Urothelium cell line (cell line): ENCODE measurements around the gene ARMC3.
A peak's percentile ranks its signal among the peaks of the same experiment; 100 is the strongest.
"Not testable (repeated sequence)": the region's sequence is repeated elsewhere in the genome, so short reads cannot be mapped to it uniquely, and the experiment has no call there.

Source experiments
- DNase-seq: peaks from one replicate; pipeline ENCODE4 v3.0.0; 2011; ENCODE audit warnings: low spot score, mixed read lengths
- FAIRE-seq: peaks from 2 replicates; lab custom pipeline; 2011; peaks lifted over from hg19 to GRCh38; lab: Jason Lieb, UNC

ARMC3 gene

DNA sequence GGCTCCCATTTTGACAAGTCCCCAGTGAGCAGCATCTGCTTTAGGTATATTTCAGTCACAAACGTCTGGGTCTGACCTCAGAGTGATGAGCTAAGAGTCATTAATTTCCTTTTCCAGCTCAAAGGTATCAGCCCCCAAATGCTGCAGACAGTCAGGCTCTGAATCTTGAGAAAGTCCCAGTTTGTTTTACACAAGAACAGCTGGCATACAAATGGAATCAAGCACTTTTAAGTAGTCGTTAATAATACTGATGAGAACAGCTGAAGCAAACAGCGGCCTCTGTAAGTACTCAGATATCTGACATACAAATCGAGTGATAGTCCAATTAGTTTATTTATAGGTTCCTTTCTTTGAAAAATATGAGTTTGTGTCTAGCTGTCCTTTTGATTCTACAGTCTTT is 118.2 kb downstream of the ARMC3 start:
- DNase-seq (no peak), FAIRE-seq (no peak)

DNA sequence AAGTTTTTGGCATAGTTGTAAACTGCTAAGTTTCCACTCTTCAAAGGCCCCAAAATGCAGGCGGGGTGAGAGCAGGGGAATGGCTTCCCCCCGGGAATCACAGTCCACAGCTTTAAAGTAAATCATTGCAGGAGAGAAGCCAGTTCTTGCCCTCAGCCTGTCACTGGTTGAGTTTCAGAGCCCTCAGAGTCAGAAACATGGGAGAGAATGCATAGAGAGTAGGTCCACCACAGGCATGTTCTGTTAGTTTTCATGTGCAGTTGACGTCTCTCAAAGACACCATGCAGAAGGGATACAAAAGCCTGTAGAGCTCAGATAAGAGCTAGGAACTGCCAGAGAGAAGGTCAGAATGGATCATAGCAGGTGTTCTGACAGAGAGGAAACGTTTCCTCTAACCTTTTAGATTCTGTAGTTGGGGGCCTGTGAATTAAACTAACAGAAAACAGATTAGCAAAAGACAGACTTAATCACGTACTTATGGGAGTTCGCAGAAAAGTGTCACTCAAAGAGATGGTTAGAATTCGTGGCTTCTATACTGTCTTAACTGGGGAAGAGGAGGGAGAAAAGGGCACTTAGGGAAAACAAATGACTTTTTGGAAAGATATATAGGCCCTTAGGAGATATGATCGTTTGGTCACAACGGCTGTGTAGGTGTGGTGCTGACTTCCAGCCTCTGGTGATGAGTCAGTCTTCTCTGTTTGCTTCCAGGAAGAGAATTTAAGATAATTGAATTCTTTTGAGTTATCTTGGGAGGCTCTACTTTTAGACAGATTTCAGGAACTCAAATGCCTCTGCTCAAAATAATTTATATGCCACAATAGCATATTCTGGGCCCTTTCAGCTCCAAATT is 119.6 kb downstream of the ARMC3 start:
- no peak for DNase-seq
- FAIRE-seq, result no peak

DNA sequence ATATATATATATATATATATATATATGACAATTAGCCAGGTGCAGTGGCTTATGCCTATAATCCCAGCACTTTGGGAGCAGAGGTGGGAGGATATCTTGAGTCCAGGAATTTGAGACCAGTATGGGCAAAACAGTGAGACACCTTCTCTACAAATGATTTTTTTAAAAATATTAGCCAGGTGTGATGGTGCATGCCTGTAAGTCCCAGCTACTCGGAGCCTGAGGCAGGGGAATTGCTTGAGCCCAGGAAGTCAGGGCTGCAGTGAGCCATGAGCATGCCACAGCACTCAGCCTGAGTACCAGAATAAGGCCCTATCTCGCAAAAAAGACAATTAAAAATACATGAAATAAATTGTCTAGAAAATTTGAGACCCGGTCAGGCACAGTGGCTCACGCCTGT is 120.3 kb downstream of the ARMC3 start:
- FAIRE-seq (no peak), DNase-seq (no peak)

DNA sequence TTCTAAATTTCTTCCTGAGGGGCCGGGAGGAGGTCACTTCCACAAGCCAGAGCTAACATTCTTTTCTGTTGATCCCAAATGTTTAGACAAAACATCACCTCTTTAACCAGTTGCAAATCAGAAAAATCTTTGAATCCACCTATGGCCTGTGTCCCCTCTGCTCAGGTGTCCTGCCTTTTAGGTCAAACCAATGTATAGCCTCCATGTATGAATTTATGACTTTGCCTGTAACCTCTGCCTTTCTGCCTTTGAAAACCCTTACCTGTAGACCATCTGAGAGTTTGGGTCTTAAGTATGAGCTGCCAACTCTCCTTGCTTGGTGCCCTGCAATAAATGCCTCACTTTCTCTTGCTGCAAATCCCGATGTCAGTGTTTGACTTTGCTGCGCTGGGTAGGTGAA is 123.4 kb downstream of the ARMC3 start:
- FAIRE-seq (no peak), DNase-seq (no peak)

DNA sequence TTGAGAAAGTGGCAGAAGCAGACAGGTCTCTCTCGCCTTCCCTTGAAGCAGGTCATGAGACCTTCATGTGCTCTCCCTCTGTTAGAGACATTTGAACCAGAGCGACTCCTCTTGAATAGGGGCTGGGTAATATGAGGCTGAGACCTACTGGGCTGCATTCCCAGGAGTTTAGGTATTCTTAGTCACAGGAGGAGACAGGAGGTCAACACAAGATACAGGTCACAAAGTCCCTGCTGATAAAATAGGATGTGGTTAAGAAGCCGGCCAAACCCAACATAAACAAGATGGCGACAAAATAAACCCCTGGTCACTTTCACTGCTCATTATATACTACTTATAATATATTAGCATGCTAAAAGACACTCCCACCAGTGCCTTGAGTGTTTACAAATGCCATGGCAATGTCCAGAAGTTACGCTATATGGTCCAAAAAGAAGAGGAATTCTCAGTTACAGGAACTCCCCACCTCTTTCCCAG is 124.0 kb downstream of the ARMC3 start:
- FAIRE-seq, result no peak
- DNase-seq, result no peak

DNA sequence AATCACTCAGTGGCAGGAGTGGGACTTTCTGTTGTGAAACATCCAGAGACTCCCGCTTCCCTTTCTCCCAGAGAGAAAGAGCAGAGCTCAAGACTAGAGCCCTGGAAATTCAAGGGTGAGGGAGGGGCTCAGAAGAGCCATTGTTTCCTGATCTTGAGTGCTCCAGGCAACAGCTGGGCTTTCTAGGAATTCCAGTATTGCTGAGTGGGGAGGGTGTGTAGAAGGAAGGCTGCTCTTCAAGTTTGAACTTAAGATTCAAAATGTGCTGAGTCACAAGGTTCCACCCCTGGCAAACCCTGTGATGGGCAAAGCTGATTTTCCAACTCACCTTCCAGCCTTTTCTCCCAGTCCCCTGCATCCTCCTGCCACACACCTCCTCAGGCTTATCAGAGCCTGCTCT is 125.2 kb downstream of the ARMC3 start:
- FAIRE-seq (no peak), DNase-seq (no peak)

DNA sequence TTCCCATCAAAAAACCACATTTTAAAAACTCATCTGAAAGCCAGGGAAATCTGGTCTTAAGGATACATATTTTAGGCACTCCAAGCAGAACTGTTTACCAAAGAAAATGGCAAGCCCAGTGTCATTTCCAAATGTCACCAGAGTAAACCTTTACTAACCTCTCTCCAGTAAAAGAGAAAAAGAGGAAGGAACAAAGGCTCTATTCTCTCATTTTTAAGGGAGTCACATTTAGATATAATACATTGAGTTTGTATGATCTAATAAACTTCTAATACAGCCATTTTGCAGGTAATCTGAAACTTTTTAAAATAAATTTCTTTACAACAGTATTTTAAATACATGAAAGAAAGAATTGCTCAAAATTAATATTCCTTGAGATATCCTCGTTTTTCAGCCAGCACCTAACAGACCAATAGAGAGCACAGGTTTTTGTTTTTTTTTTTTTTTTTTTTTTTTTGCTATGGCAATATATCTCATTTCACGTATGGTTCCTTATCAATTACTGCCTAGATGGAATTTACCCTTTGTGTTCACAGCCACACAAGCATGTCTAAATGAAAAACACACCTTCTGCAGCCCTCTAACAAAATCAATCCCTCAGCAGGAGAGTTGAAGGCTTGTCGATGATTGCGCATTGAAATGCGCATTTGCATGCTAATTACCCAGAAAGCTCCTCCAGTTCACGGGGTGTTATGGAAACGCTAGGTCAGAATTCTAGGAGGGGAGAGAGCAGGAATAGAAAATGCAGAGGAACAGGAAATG is 127.8 kb downstream of the ARMC3 start:
- no peak for DNase-seq
- FAIRE-seq, result no peak

DNA sequence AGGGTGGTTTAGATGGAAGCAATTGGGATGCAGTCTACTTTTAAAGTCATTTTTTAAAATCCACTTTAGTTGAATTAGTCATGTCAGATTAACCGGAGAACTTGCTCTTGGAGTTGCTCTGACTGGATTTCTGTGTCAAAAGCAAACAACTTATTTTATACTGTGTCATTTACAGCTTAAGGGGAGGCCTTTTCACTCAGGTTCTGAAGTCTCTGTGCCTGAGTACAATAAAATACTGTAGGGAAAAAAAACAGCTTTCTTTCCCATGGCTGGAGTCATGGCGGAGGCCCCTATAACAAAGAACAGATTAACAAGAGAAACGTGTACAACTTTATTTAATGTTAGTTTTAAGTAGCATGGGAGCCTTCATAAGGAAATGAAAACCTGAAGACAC is 128.3 kb downstream of the ARMC3 start:
- FAIRE-seq, result no peak
- DNase-seq, result no peak

DNA sequence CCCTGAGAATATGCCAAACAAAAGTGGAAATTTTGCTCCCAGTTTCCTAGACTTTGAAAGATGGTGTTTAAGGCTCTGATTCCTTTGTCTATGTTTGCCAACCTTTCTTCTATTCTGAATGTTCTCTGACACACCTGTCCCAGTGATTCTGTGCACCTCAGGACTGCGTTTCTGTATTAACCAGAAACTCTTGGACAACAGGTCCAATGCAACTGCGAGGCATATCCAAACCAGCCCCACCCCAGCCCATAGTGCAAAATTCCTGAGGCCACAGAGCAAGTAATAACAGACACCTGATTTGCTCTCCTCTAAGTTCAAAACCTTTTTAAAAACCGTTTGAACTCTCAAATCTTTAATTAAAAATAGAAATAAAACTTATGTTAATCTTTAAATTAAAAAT is 130.5 kb downstream of the ARMC3 start:
- FAIRE-seq, result no peak

DNA sequence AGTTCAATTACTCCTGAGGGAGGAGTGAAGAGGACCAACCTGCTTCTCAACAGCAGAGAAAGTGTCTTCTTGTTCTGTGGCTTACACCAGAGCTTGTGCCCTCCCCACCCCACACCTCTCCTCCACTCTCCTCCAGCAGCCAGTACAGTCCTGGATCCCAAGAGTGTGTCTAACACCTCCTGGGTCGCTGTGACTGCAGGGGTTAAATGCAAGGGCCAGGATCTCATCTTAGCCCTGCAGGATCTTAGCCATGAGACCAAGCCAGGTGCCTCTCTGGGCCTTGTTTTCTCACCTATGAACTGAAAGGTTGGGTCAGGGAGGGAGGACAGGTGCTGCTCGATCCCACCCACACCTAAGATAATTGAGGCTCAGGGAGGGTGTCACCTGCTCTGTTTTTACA is 133.1 kb downstream of the ARMC3 start:
- no peak for FAIRE-seq
- no peak for DNase-seq

More for the DNA sequence above, 130.5 kb downstream of the ARMC3 start:
- no peak for DNase-seq

DNA sequence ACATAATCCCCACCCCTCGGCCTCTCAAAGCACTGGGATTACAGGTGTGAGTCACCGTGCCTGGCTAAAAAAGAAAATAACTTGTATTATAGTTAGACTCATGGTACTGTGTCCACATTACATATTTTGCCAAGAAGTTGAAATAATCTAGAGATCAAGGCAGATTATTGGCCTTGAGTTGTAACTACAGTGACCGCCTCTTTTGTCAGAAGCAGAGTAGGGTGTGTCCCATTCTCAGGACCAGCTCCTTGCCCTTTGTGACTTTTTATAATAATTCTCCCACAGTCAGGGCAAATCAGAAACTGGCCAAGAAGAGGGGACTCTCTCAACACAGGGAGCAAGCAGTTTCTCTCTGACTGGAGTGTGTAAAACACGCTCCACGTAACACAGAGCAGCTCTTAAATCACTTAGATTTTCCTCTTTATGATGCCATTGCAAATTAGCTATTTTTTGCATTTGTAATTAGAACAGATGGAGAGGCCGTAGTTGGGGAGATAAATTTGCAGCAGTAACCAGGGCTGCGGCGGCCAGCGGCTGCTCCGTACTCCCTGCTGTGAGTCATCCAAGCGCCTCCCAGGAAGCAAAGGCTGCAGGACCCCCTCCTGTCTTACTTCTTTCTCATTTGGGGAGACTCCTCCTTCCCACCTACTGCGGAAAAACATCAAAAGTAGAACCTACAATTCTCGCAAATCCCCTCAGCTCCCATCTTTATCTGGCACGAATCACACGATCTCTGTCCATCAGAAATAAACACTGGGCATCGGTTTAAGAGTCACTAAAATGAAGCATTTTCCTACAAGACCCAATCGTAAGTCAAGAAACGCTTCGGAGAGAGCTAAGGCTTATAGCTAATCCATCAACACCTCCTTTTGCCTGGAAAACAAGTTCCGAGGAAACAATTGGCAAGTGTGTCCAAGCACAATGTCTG is 135.5 kb downstream of the ARMC3 start:
- no peak for DNase-seq
- no peak for FAIRE-seq

DNA sequence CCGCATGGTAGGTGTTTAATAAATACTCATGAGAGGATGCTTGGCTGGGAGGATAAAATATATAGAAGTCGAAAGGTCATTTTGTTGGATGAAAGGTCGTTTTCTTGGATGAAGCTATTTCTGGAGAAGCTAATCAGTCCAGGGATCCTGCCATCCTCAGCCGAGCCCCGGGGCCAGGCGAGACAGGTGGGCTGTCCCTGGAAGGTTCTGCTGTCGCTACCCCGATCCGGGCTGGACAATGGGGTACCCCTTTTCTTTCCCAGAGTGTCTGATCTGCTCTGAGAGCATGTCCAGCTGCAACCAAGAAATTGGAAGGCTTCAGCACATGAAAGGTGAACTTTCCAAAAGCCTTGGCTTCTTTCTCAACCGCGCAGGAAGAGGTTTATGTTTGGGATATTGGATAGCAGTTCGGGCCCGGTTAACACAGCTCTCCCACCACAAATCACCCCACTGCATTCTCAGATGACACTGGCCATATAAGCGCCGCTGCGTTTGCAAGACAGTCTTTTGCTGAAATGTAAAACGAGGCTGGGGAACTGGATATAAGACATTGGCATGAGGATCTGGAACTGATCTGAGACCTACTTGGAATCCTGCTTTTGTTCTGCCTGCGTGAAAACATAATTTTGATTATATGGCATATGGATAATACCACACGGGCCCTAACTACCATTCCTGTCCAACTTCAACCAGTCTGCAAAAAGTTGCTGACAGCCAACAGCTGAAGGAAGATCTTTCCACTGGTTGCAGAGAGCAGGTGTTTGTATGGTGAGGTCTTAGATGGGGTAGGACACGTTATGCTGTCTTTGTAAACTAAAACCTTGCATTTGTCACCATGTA is 136.3 kb downstream of the ARMC3 start:
- DNase-seq, result no peak
- FAIRE-seq, result no peak

DNA sequence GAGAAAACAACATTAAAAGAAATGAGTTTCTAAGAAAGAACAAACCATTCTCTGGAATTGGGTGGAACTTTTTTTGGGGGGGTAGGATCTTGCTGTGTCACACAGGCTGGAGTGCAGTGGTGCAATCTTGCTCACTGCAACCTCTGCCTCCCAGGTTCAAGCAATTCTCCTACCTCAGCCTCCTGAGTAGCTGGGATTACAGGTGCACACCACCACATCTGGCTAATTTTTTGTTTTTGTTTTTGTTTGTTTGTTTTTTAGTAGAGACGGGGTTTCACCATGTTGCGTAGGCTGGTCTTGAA is 136.9 kb downstream of the ARMC3 start:
- FAIRE-seq, DNase-seq: not testable (repeated sequence)

DNA sequence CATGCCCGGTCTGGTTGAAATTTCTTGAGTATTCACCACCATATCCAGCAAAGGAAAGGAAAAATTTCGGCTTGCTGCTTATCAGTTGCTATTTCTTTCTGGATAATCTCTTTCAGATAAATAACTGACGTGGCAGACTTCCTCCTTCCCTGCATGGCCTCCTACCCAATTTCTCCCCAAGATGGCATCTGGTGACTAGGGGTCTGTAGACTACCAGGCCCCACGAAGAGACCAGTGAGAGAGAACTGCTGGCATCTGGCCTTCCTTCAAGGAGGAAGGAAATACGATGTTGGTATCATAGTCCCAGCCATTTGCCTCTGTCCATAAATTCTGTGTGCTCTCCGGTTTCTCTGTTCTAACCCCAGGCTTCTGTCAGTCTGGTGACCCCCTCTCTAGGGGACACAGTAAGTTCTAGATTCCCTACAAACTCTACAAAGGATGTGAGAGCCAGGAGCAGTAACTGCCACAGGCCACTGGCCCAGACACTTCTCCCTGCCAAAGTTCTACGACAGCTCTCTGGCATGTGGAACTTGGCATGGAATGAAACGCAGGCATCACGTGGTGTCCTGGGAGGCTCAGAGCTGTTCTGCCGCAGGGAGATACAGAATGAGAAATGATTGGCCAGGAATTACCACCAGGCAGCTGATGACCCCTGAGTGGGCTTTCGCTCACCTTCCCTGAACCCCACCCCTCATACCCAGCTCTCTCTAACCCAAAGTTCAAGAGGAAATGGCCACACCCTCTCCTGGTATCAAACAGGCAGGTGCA is 137.5 kb downstream of the ARMC3 start:
- DNase-seq, result peak; percentile 83
- no peak for FAIRE-seq

DNA sequence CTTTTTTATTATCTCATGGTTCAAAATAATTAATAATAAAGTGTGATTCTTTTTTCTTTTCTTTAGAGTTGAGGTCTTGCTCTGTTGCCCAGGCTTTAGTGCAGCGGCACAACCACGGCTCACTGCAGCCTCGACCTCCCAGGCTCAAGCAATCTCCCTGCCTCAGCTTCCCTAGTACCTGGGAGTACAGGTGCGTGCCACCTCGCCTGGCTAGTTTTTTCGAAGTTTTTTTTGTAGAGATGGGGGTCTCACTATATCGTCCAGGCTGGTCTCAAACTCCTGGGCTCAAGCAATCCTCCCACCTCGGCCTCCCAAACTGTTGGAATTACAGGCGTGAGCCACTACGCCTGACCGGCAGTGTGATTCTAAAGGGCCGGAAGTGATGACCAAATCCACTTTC is 139.5 kb downstream of the ARMC3 start:
- DNase-seq, result no peak
- no peak for FAIRE-seq

DNA sequence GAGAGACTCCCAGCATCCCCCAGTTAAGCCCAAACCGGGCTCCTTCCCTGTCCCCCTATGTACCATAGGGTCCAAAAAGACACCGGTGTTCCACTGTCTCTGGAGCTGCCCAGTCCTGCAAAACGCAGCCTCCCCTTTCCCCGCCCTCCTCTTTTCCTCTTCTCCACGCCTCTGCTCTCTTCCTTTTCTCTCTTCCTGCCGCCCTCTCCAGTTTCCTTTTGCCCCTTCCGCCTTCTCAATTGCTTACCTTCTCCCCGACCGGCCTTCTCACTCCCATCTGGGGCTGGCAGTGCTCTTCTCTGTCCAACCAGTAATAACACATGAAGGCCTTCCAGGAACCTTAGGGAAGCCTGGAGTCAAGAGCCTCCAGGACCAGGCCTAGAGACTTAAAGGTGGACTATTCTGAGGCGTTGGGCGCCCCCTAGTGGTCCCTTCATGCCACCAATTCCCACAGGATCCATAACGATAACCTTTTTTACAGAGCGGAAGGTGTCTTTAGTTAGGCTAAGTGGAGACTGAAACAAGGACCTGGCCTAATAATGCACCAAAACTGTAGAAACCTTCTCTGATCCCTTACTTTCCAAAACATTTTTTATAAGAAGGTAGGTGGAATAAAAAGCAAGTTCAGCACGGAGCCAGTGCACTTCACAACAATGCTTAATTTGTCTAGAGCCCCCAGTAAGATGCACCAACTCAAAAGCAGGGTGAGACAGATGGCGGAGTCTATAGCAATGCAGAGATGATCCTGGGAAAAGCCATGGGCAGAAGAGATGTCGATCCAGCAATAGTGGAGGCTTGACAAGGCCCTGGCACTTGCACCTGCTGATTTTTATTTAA is 140.3 kb downstream of the ARMC3 start:
- DNase-seq (peak; percentile 62), FAIRE-seq (no peak)

DNA sequence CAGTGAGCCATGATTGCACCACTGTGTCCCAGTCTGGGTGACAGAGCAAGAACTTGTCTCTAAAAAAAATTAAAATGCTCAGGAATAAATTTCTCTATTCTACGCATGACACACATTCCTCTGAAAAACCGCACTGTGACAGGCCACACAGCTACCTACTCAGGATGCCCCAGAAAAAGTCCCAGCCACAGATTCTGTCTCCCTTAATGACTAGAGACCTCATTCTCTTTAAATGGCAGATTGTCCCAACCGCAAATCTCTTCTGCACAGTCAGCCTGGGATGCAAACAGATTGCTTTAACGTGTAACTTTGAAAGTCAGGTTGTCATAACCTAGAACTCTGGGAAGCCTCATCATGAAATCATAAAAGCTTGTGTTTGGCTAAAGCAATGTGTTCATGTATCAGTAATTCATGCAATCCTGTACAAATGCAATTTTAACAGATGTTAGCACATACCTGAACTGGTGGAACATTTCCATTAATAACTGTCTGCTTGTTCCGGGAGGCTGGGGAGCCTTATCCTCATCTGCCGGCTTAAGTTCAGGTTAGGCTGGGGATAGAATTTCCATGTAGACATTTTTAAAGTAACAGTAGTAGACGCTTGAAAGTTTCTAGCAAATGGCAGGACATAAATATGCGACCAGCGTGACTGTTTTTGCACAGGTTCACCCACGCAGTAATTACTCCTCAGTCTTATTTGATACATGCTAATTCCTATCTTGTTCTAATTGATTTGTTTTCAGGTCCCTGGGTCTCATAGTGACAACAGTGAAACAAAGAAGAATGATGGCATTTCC is 141.4 kb downstream of the ARMC3 start:
- FAIRE-seq, result no peak
- DNase-seq, result no peak
